Pancreas (tissue), 10 donors: ENCODE data around the gene LETM1. TPM values are rescaled to one million over a fixed set of nuclear protein-coding genes. Genes with fewer than 3 reads are reported as not detected.

ENCODE experiments used
- ATAC-seq, 4 donors: fragments of 200-7000 bp; cut with Tn5 transposase; one replicate each; pipeline versions ENCODE4 v1.8.0 to v1.9.1; 2020; ENCODE audit warnings: mild to moderate bottlenecking in 4 of 4, moderate library complexity in 4 of 4
- DNase-seq, 6 donors: peaks; one replicate each; pipeline ENCODE4 v3.0.0-alpha.2; 2020
- FAIRE-seq: peaks from 2 replicates; lab custom pipeline; 2012; peaks lifted over from hg19 to GRCh38; lab: Jason Lieb, UNC
- H3K27ac ChIP-seq, 4 donors: fragments of 200-600 bp; sonication (generic); 1 replicate in 3 of 4; 2 replicates in 1 of 4; pipeline versions ENCODE4 v1.5.0 to v1.8.0; 2020
- H3K27me3 ChIP-seq, 4 donors: fragments of 200-600 bp; one replicate each; pipeline ENCODE4 v1.8.0; 2021
- H3K36me3 ChIP-seq, 3 donors: fragments of 200-600 bp; sonication (generic) in 1 of 3; one replicate each; pipeline versions ENCODE4 v1.5.0 to v1.8.0; 2020 to 2021
- H3K4me1 ChIP-seq, 3 donors: fragments of 200-600 bp; one replicate each; pipeline ENCODE4 v1.8.0; 2021
- H3K4me3 ChIP-seq, 4 donors: fragments of 200-600 bp; sonication (generic) in 2 of 4; one replicate each; pipeline versions ENCODE4 v1.5.0 to v1.8.0; 2020 to 2021
- H3K9me3 ChIP-seq, 4 donors: fragments of 200-600 bp; one replicate each; pipeline ENCODE4 v1.8.0; 2021
- WGBS, 2 donors: extraction: QIAGEN DNeasy Blood & Tissue Kit; methylation state at CpG; one replicate each; pipeline ENCODE4 v1.1.7; 2013; 5-methylcytosine and 5-hydroxymethylcytosine counted together
- intact Hi-C, 3 donors: fragments of 100-400 bp; cut with DNase I; formaldehyde crosslinking; loops; one replicate each; pipeline versions ENCODE4 v1.11.1 to v1.14.2; 2022
- polyA plus RNA-seq, 2 donors: library from polyadenylated mRNA; stranded (reverse); fragments of 200-250 nt; gene quantifications; one replicate each; pipeline ENCODE4 v1.2.3, GENCODE V29; 2013
- total RNA-seq, 6 donors: library from RNA; stranded (reverse); fragmentation: NEBNext Ultra II Directional in 4 of 6; extraction: Animal tissue kit (Norgen Biotek cat#: 25700) in 4 of 6; gene quantifications; one replicate each; pipeline versions ENCODE4 v1.2.1 to v1.2.4, GENCODE V29; 2021 to 2023
- TF ChIP-seq, protein P1 (sequence below), 4 donors: fragments of 200-600 bp; sonication (generic) in 3 of 4; IDR thresholded peaks; one replicate each; pipeline versions ENCODE4 v1.5.0 to v1.8.0; 2021; ENCODE audit warnings: antibody characterized with exemption in 4 of 4
- donor health status: healthy with polysubstance abuse.
- donor health status: DM: no; HTN: no; CAD: no; lungs with moderate emphysema.
- donor health status: DM: no; HTN: no; CAD: no.
- donor health status: control.
- donor health status: control.
- donor health status: Bipolar disorder and iron deficiency.
- donor health status: DM: yes; HTN: yes; CAD: no.
- donor health status: DM: no; HTN: no; CAD: no.
- donor health status: DM: no; HTN: no; CAD: no.
- donor health status: DM: yes; HTN: yes; CAD: no.

The LETM1 gene
- total and polyA plus RNA-seq, 8 donors, result 13.0 to 28.0 (median 19.3) TPM

- Histone ChIP-seq H3K27me3 (no peaks in the 10 kb centered on the region), H3K27ac (no peak overlapping the region), H3K4me1 (peaks cover 0 to 2% (median 0%) of the 10 kb centered on the region in 3 donors), H3K9me3 (no peaks in the 10 kb centered on the region), H3K36me3 (no peaks in the 10 kb centered on the region), H3K4me3 (no peak overlapping the region)
- 70 to 79% methylated on average over 20 of the region's 20 CpGs for WGBS, 2 donors
- ATAC-seq (no peak), DNase-seq (no peak), FAIRE-seq (no peak)
- intact Hi-C loops, result loop anchor here in 1 of 3 donors (5.0 kb wide), 1 partner anchor 40 kb away; no protein-coding TSS in a partner anchor
- TF ChIP-seq, protein P1, sequence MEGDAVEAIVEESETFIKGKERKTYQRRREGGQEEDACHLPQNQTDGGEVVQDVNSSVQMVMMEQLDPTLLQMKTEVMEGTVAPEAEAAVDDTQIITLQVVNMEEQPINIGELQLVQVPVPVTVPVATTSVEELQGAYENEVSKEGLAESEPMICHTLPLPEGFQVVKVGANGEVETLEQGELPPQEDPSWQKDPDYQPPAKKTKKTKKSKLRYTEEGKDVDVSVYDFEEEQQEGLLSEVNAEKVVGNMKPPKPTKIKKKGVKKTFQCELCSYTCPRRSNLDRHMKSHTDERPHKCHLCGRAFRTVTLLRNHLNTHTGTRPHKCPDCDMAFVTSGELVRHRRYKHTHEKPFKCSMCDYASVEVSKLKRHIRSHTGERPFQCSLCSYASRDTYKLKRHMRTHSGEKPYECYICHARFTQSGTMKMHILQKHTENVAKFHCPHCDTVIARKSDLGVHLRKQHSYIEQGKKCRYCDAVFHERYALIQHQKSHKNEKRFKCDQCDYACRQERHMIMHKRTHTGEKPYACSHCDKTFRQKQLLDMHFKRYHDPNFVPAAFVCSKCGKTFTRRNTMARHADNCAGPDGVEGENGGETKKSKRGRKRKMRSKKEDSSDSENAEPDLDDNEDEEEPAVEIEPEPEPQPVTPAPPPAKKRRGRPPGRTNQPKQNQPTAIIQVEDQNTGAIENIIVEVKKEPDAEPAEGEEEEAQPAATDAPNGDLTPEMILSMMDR (IDR thresholded peaks at IDR 0.05), result no peak
These were observed 93.5 kb downstream of the LETM1 start for GRCh38 chr4:1762264-1763010.

Other genes starting within 250 kb of the LETM1 start
- 1 to 10 TPM in 4 of 6 donors, under 1 TPM in 2; 0.60 to 1.4 (median 1.2) TPM for gene FAM53A, start 171.8 kb downstream of the LETM1 start, total RNA-seq
- gene FAM53A, start 171.8 kb downstream of the LETM1 start, polyA plus RNA-seq, result 1 to 10 TPM; 2.4 to 2.7 TPM
- gene SLBP, start 143.8 kb downstream of the LETM1 start, total RNA-seq, result 10 to 100 TPM in 4 of 6 donors, 1 to 10 TPM in 2; 8.7 to 15.8 (median 10.9) TPM
- 10 to 100 TPM; 10.1 to 20.2 TPM for gene SLBP, start 143.8 kb downstream of the LETM1 start, polyA plus RNA-seq
- 10 to 100 TPM; 17.2 to 27.1 (median 18.9) TPM for gene TMEM129, start 134.8 kb downstream of the LETM1 start, total RNA-seq
- gene TMEM129, start 134.8 kb downstream of the LETM1 start, polyA plus RNA-seq, result 10 to 100 TPM; 25.9 to 32.7 TPM
- 1 to 10 TPM in 5 of 6 donors, under 1 TPM in 1; 0.97 to 4.4 (median 2.4) TPM for gene TACC3, start 134.6 kb downstream of the LETM1 start, total RNA-seq
- 1 to 10 TPM; 4.0 to 4.8 TPM for gene TACC3, start 134.6 kb downstream of the LETM1 start, polyA plus RNA-seq
- 10 to 100 TPM; 40.4 to 88.3 (median 53.5) TPM for gene FGFR3, start 62.9 kb downstream of the LETM1 start, total RNA-seq
- gene FGFR3, start 62.9 kb downstream of the LETM1 start, polyA plus RNA-seq, result 100 to 1,000 TPM; 163 to 300 TPM
- 10 to 100 TPM; 20.0 to 36.6 (median 23.8) TPM for gene NSD2, start 15.2 kb upstream of the LETM1 start, total RNA-seq
- gene NSD2, start 15.2 kb upstream of the LETM1 start, polyA plus RNA-seq, result 10 to 100 TPM; 11.7 to 14.2 TPM
- 10 to 100 TPM; 13.6 to 21.6 (median 16.7) TPM for gene NELFA, start 152.8 kb upstream of the LETM1 start, total RNA-seq
- gene NELFA, start 152.8 kb upstream of the LETM1 start, polyA plus RNA-seq, result 10 to 100 TPM; 28.4 to 30.9 TPM
- 1 to 10 TPM; 3.0 to 6.1 (median 3.8) TPM for gene NAT8L, start 203.2 kb upstream of the LETM1 start, total RNA-seq
- gene NAT8L, start 203.2 kb upstream of the LETM1 start, polyA plus RNA-seq, result 1 to 10 TPM; 6.3 to 7.2 TPM